Activated CD8-positive, alpha-beta memory T cell treated with anti-CD3 and anti-CD28 coated beads for 48 hours (primary cell): ENCODE measurements around the gene MAX.
"Not testable (repeated sequence)": the region's sequence is repeated elsewhere in the genome, so short reads cannot be mapped to it uniquely, and the experiment has no call there.

Source experiments
- DNase-seq, 3 experiments: peaks; one replicate each; pipeline ENCODE4 v3.0.0-alpha.2; 2020; ENCODE audit warnings: low read depth in 2 of 3, low spot score in 2 of 3

MAX gene

GRCh38 chr14:65106316-65106715 is 4.0 kb upstream of the MAX start:
- DNase-seq: no peak

GRCh38 chr14:65104791-65105190 is 2.5 kb upstream of the MAX start:
- DNase-seq: no peak

- DNase-seq: no peak
Observed at GRCh38 chr14:65103150-65103760, 938 bp upstream of the MAX start.

- peak; percentile 4 to 17 (median 4) for DNase-seq
Observed at GRCh38 chr14:65101631-65102440, 481 bp downstream of the MAX start.

GRCh38 chr14:65100922-65101541 is 1.3 kb downstream of the MAX start:
- DNase-seq: no peak

- no peak for DNase-seq
Observed at GRCh38 chr14:65098586-65098985, 3.7 kb downstream of the MAX start.

GRCh38 chr14:65096323-65097089 is 5.8 kb downstream of the MAX start:
- no peak for DNase-seq

- DNase-seq: no peak
Observed at GRCh38 chr14:65095633-65096205, 6.6 kb downstream of the MAX start.

GRCh38 chr14:65092349-65092748 is 10.0 kb downstream of the MAX start:
- no peak for DNase-seq

GRCh38 chr14:65087835-65088234 is 14.5 kb downstream of the MAX start:
- DNase-seq: not testable (repeated sequence)

GRCh38 chr14:65086686-65087085 is 15.6 kb downstream of the MAX start:
- not testable (repeated sequence) for DNase-seq

- no peak for DNase-seq
Observed at GRCh38 chr14:65084554-65085505, 17.5 kb downstream of the MAX start.

GRCh38 chr14:65082930-65083329 is 19.4 kb downstream of the MAX start:
- DNase-seq: no peak

- DNase-seq: no peak
Observed at GRCh38 chr14:65080960-65081747, 21.2 kb downstream of the MAX start.

GRCh38 chr14:65079768-65080167 is 22.5 kb downstream of the MAX start:
- DNase-seq: no peak

GRCh38 chr14:65079201-65079600 is 23.1 kb downstream of the MAX start:
- DNase-seq: no peak

GRCh38 chr14:65077318-65077717 is 25.0 kb downstream of the MAX start:
- no peak for DNase-seq

GRCh38 chr14:65075628-65076325 is 26.5 kb downstream of the MAX start:
- DNase-seq: no peak
